Activated CD4-positive, alpha-beta T cell treated with anti-CD3 and anti-CD28 coated beads for 36 hours (primary cell): ENCODE results near the gene ALDH1A3. TPM values are rescaled to one million over a fixed set of nuclear protein-coding genes. Genes with fewer than 3 reads are reported as not detected.

ENCODE experiments used
- ATAC-seq: fragments of 200-7000 bp; cut with Tn5 transposase; one replicate; pipeline ENCODE4 v1.10.0; 2021; ENCODE audit warnings: mild to moderate bottlenecking, moderate library complexity
- CTCF ChIA-PET: fragments of 350-600 bp; sonication (Branson Sonifier 250); formaldehyde crosslinking; loops from one replicate; lab custom pipeline; 2021; ENCODE audit warnings: antibody characterized with exemption; lab: Charles Lee
- POLR2A ChIA-PET: fragments of 350-600 bp; sonication (Branson Sonifier 250); formaldehyde crosslinking; loops from one replicate; lab custom pipeline; 2021; ENCODE audit warnings: antibody characterized with exemption, inconsistent platforms; lab: Charles Lee
- DNase-seq: peaks from one replicate; pipeline ENCODE4 v3.0.0-alpha.2; 2020
- H3K27ac Mint-ChIP-seq: one replicate; pipeline ENCODE4 v1.8.0; 2021; ENCODE audit warnings: mixed read lengths
- H3K27me3 Mint-ChIP-seq: one replicate; pipeline ENCODE4 v1.8.0; 2021; ENCODE audit warnings: mixed read lengths
- H3K36me3 Mint-ChIP-seq: one replicate; pipeline ENCODE4 v1.8.0; 2021; ENCODE audit warnings: low read depth, mixed read lengths
- H3K4me1 Mint-ChIP-seq: one replicate; pipeline ENCODE4 v1.8.0; 2021; ENCODE audit warnings: mixed read lengths
- H3K4me3 Mint-ChIP-seq: one replicate; pipeline ENCODE4 v1.8.0; 2021; ENCODE audit warnings: mild to moderate bottlenecking, moderate library complexity, mixed read lengths
- H3K9me3 Mint-ChIP-seq: one replicate; pipeline ENCODE4 v1.8.0; 2021; ENCODE audit warnings: low read depth, mixed read lengths
- intact Hi-C, 2 experiments: fragments of 100-400 bp; cut with DNase I in 1 of 2; cut with micrococcal nuclease in 1 of 2; formaldehyde crosslinking; loops; one replicate each; pipeline versions ENCODE4 v1.14.2 to v1.15.1; 2022 to 2024; cut with DNase I, micrococcal nuclease
- total RNA-seq, 2 experiments: library from RNA; stranded (reverse); gene quantifications; one replicate each; pipeline ENCODE4 v1.2.3, GENCODE V29; 2021

Gene ALDH1A3
- total RNA-seq, 2 experiments from 2014 or later: not detected

DNA sequence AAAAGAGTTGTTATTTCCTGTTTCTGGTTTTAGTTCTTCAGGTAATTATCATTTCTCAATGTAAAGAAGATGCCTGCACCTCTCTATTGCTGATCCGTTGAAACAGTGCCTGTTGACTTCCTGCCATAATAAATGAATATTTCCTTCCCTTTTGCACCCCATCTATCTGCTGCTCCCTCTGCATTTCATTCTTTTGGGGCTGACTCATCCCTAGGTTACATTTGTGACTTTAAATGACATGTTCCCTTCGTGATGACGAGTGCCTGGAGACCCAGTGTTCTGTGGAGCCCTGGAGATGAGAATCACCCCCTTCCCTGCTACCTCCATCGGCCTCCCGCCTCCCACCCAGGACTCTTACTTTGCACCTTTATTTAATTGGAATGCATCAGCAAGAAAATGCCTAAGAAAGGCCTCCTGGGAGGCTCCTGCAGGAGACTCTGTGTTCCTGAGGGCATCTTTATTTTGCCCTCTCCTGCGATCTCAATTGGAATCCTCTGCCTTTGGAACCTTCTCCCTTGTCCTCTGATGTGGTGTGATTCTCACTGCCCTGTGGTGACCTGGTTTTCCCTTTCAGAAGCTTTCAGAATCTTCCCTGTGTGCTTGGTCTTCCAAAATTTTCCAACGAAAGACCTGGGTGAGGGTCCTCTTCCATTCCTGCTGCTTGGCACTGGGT lies 53.2 kb downstream of the ALDH1A3 start:
- intact Hi-C loops: no loop called here
- DNase-seq: no peak

GRCh38 chr15:100934166-100934565 lies 54.5 kb downstream of the ALDH1A3 start:
- DNase-seq: no peak
- POLR2A ChIA-PET: no interaction called here
- ATAC-seq: no peak
- Mint-ChIP-seq H3K4me3 (no peak overlapping the region), H3K36me3 (no peaks in the 10 kb centered on the region), H3K4me1 (no peaks in the 10 kb centered on the region), H3K9me3 (no peaks in the 10 kb centered on the region), H3K27me3 (peaks cover 7% of the 10 kb centered on the region), H3K27ac (no peak overlapping the region)
- intact Hi-C loops: no loop called here
- CTCF ChIA-PET: interaction anchor here (2.3 kb wide), 1 partner anchor 17 kb away, joined by 9 read pairs; no protein-coding TSS in a partner anchor

More for the DNA sequence above, 53.2 kb downstream of the ALDH1A3 start:
- H3K4me1 Mint-ChIP-seq: no peaks in the 10 kb centered on the region
- ChIA-PET POLR2A (no interaction called here), CTCF (no interaction called here)
- H3K9me3 Mint-ChIP-seq: no peaks in the 10 kb centered on the region
- H3K27ac Mint-ChIP-seq: no peak overlapping the region
- ATAC-seq: no peak
- peaks cover 6% of the 10 kb centered on the region for H3K27me3 Mint-ChIP-seq
- H3K4me3 Mint-ChIP-seq: no peak overlapping the region
- no peaks in the 10 kb centered on the region for H3K36me3 Mint-ChIP-seq

GRCh38 chr15:100934726-100935125 lies 55.1 kb downstream of the ALDH1A3 start:
- H3K27me3 Mint-ChIP-seq: peaks cover 7% of the 10 kb centered on the region
- ChIA-PET POLR2A (no interaction called here), CTCF (interaction anchor here (2.3 kb wide), 1 partner anchor 17 kb away, joined by 9 read pairs; no protein-coding TSS in a partner anchor)
- H3K27ac Mint-ChIP-seq: no peak overlapping the region
- ATAC-seq (no peak), DNase-seq (no peak)
- no peaks in the 10 kb centered on the region for H3K36me3 Mint-ChIP-seq
- no peaks in the 10 kb centered on the region for H3K9me3 Mint-ChIP-seq
- H3K4me1 Mint-ChIP-seq: no peaks in the 10 kb centered on the region
- intact Hi-C loops: no loop called here
- H3K4me3 Mint-ChIP-seq: no peak overlapping the region

GRCh38 chr15:100937171-100937570 lies 57.5 kb downstream of the ALDH1A3 start:
- POLR2A ChIA-PET: no interaction called here
- CTCF ChIA-PET: interaction anchor here (0.6 kb wide), 1 partner anchor 565 kb away, joined by 3 read pairs; no protein-coding TSS in a partner anchor
- intact Hi-C loops: no loop called here
- H3K4me3 Mint-ChIP-seq: no peak overlapping the region
- H3K9me3 Mint-ChIP-seq: no peaks in the 10 kb centered on the region
- no peak for ATAC-seq
- no peaks in the 10 kb centered on the region for H3K36me3 Mint-ChIP-seq
- no peak for DNase-seq
- no peaks in the 10 kb centered on the region for H3K4me1 Mint-ChIP-seq
- no peak overlapping the region for H3K27ac Mint-ChIP-seq
- peaks cover 5% of the 10 kb centered on the region for H3K27me3 Mint-ChIP-seq

DNA sequence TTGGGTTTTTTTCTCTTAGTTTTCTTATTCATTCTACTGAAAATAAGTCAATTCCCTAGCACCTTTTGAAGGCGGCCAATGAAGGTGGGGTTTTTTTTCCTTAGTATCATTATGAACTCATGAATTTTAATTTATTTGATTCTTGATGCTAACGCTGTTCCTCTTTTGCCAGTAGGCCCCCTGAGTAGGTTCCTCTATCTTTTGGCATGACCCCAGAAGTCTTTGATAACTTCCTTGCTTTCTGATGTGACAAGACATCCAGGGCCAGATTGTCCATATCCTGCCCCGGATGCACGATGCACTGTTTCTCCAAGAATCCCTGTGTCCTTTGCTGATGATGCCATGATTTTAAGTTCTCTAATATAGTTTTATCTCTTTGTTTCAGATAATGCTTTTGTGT lies 60.2 kb downstream of the ALDH1A3 start:
- H3K4me1 Mint-ChIP-seq: no peaks in the 10 kb centered on the region
- H3K36me3 Mint-ChIP-seq: no peaks in the 10 kb centered on the region
- ATAC-seq (no peak), DNase-seq (no peak)
- H3K27me3 Mint-ChIP-seq: peaks cover 1% of the 10 kb centered on the region
- no peak overlapping the region for H3K4me3 Mint-ChIP-seq
- H3K9me3 Mint-ChIP-seq: no peaks in the 10 kb centered on the region
- CTCF ChIA-PET: no interaction called here
- intact Hi-C loops: no loop called here
- POLR2A ChIA-PET: no interaction called here
- H3K27ac Mint-ChIP-seq: no peak overlapping the region

GRCh38 chr15:100940767-100941379 lies 61.2 kb downstream of the ALDH1A3 start:
- POLR2A ChIA-PET: no interaction called here
- DNase-seq: no peak
- CTCF ChIA-PET: no interaction called here
- no peaks in the 10 kb centered on the region for H3K36me3 Mint-ChIP-seq
- no peak overlapping the region for H3K4me3 Mint-ChIP-seq
- no peak overlapping the region for H3K27ac Mint-ChIP-seq
- intact Hi-C loops: no loop called here
- H3K4me1 Mint-ChIP-seq: no peaks in the 10 kb centered on the region
- peaks cover 1% of the 10 kb centered on the region for H3K27me3 Mint-ChIP-seq
- H3K9me3 Mint-ChIP-seq: no peaks in the 10 kb centered on the region
- ATAC-seq: no peak

DNA sequence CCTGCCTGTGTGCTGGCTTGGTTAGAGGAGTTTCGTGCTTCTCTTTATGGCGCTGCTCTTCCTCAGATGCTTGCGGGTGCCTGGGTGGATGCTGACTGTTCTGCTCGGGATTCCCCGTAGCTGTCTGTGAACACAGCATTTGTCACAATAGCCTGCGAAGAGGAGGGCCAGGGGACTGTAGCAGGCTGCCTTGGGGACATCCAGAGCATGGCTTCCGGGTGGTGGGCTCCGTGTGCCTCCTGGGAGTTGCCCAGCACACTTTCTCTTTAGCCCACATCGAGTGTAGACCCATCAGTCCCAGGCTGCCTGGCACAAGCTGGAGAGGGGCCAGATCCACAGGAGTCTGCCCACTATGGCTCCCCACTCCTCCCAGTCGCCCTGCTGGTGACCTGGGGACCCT lies 61.9 kb downstream of the ALDH1A3 start:
- no peaks in the 10 kb centered on the region for H3K4me1 Mint-ChIP-seq
- no peak overlapping the region for H3K27ac Mint-ChIP-seq
- intact Hi-C loops: no loop called here
- ChIA-PET CTCF (interaction anchor here (1.9 kb wide), 1 partner anchor 23 kb away, joined by 4 read pairs; the partner anchor contains the start of gene LRRK1), POLR2A (no interaction called here)
- no peak overlapping the region for H3K4me3 Mint-ChIP-seq
- peaks cover 1% of the 10 kb centered on the region for H3K27me3 Mint-ChIP-seq
- DNase-seq: no peak
- H3K9me3 Mint-ChIP-seq: no peaks in the 10 kb centered on the region
- H3K36me3 Mint-ChIP-seq: no peaks in the 10 kb centered on the region
- no peak for ATAC-seq

DNA sequence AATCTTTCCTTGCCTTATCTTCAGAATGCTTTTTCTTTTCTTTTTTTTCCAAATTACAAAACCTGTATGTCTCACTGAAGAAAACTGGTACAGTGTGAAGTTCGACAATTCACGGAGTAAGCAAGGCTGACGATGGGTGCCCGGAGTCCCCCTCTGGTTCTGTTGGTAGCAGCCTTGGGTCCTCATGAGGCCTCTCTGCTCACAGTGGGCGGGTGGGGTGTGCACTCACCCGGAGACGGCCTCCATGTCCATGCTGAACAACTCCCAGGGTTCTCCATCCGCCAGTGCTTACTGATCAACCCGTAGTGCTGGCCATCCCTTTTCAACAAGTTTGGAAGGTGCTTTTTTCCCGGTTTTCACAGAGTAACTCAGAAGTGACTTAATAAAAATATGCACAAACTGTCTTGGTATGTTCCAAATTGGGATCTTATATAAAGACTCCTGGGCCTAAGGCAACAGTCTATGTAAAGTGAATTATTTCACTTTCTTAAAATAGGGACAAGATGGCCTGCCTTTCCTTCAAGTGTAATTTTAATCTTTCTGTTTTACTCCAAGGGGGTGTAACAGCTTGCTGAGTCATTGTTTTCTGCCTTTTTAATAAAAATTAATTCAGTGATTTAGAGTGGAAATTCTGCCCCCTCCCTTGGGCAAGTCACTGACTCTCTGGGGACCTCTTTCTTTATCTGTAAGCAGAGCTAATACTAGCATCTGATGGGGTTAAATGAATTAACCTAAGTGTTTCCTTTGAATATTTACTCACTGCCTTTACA lies 63.2 kb downstream of the ALDH1A3 start:
- no peak overlapping the region for H3K27ac Mint-ChIP-seq
- DNase-seq (no peak), ATAC-seq (no peak)
- intact Hi-C loops: no loop called here
- H3K36me3 Mint-ChIP-seq: no peaks in the 10 kb centered on the region
- no peaks in the 10 kb centered on the region for H3K4me1 Mint-ChIP-seq
- no peak overlapping the region for H3K4me3 Mint-ChIP-seq
- H3K9me3 Mint-ChIP-seq: no peaks in the 10 kb centered on the region
- ChIA-PET POLR2A (interaction anchor here (0.6 kb wide), 1 partner anchor 33 kb away, joined by 10 read pairs; no protein-coding TSS in a partner anchor), CTCF (interaction anchor here (1.0 to 1.9 kb wide), 2 partner anchors 24 to 25 kb away, joined by 3 to 4 read pairs; partner anchors contain the start of gene LRRK1)
- H3K27me3 Mint-ChIP-seq: peaks cover 5% of the 10 kb centered on the region

GRCh38 chr15:100944244-100944895 lies 64.7 kb downstream of the ALDH1A3 start:
- ChIA-PET CTCF (no interaction called here), POLR2A (no interaction called here)
- ATAC-seq (no peak), DNase-seq (no peak)
- H3K27me3 Mint-ChIP-seq: peaks cover 8% of the 10 kb centered on the region
- no peaks in the 10 kb centered on the region for H3K36me3 Mint-ChIP-seq
- no peaks in the 10 kb centered on the region for H3K4me1 Mint-ChIP-seq
- intact Hi-C loops: no loop called here
- no peak overlapping the region for H3K4me3 Mint-ChIP-seq
- no peak overlapping the region for H3K27ac Mint-ChIP-seq
- no peaks in the 10 kb centered on the region for H3K9me3 Mint-ChIP-seq

DNA sequence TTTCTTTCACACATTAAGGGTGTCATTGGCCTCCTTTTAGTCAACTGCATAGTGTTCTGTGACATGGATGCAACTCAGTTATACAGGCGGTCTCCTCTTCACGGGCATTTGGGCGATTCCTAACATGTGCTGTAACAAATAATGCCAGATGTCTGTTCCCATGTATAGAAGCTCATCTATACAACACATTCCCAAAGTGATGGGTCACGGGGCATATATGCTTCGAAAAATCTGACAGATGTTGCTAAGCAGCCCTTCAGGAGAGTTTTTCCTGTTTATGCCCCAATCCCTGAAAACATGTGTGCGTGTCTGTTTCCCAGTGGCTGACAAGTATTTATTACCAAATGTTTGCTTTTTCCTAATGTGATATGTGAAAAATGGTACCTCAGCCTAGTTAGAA lies 65.4 kb downstream of the ALDH1A3 start:
- no peak for ATAC-seq
- DNase-seq: no peak
- no peaks in the 10 kb centered on the region for H3K9me3 Mint-ChIP-seq
- POLR2A ChIA-PET: no interaction called here
- H3K27me3 Mint-ChIP-seq: peaks cover 9% of the 10 kb centered on the region
- CTCF ChIA-PET: no interaction called here
- no peak overlapping the region for H3K27ac Mint-ChIP-seq
- intact Hi-C loops: no loop called here
- no peaks in the 10 kb centered on the region for H3K4me1 Mint-ChIP-seq
- no peaks in the 10 kb centered on the region for H3K36me3 Mint-ChIP-seq
- no peak overlapping the region for H3K4me3 Mint-ChIP-seq

DNA sequence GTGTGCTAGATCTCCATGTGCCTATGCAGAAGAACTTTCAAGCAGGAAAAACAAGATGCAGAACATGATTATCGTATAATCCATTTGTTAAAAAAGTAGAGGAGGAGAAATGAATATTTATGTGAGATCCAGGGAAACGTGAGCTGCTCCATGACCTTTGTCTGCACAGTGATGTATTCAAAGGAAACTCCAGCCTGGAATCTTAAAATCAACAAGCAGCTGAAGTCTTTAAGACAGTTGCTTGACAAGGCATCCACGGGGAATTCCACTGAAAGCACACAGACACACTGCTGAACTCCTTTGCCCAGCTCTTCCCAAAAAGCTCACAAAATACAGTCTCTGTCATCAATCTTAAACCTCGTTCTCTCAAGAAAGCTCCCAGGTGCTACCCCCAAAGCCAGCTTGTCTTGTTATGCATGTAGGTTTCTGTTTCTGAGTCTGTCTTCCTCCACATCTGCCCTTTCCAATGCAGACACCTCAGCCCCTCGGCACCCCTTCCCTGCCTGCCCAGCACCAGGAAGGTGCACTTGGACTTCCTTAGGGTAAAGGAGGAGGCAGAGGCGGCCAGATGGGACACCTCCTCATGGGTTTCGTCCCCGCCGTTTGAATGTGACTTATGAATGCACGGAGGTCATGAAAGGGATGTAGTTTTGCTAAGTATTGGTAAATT lies 68.3 kb downstream of the ALDH1A3 start:
- Mint-ChIP-seq H3K27ac (no peak overlapping the region), H3K9me3 (no peaks in the 10 kb centered on the region), H3K36me3 (no peaks in the 10 kb centered on the region), H3K4me1 (no peaks in the 10 kb centered on the region), H3K4me3 (no peak overlapping the region), H3K27me3 (peaks cover 13% of the 10 kb centered on the region)
- DNase-seq: no peak
- ATAC-seq: no peak
- CTCF ChIA-PET: no interaction called here
- POLR2A ChIA-PET: no interaction called here
- intact Hi-C loops: no loop called here
